ENCODE data around the gene TAAR6.

- TF ChIP-seq CTCF (IDR thresholded peaks at IDR 0.05) (peak in 1 of 5 experiments; percentile 16), EP300 (IDR thresholded peaks at IDR 0.05; ENCODE audit: low read depth) (no peak)
Measured at GRCh38 chr6:132598473-132598872, 28.4 kb downstream of the TAAR6 start.

Measured in transverse colon (tissue), 3 donors.